ENCODE data around the gene C2orf42.
"Not testable (repeated sequence)": the region's sequence is repeated elsewhere in the genome, so short reads cannot be mapped to it uniquely, and the experiment has no call there.

C2orf42 gene

GRCh38 chr2:70102323-70102905, 88.4 kb downstream of the C2orf42 start:
- DNase-seq: not testable (repeated sequence)

- DNase-seq: not testable (repeated sequence)
Observed at GRCh38 chr2:70101686-70102085, 89.1 kb downstream of the C2orf42 start.

DNA sequence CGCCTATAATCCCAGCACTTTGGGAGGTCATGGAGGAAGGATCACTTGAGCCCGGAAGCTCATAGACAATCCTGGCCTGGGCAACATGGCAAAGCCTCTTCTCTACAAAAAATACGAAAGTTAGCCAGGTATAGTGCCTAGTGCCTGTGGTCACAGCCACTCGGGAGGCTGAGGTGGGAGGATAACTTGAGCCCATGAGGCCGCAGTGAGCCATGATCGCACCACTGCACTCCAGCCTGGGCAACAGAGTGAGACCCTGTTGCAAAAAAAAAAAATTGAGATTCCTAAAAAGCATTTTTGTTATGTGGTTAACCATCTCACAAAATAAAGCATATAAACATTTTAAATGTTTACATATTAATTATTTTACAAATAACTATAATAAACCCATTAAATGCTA, 89.6 kb downstream of the C2orf42 start:
- DNase-seq: no peak

Data from NCI-H1417 (cell line).